ENCODE data around the gene GFOD1. TPM values are rescaled to one million over a fixed set of nuclear protein-coding genes. Genes with fewer than 3 reads are reported as not detected.
A peak's percentile ranks its signal among the peaks of the same experiment; 100 is the strongest.

The GFOD1 gene
- polyA plus RNA-seq, 2 of the 4 experiments (the other 2 are of a cell fraction) = 2.7 to 3.5 TPM

- Histone ChIP-seq H3K27ac (no peak overlapping the region), H3K9me3 (no peaks in the 10 kb centered on the region), H3K4me2 (no peak overlapping the region), H3K4me1 (peaks cover 22% of the 10 kb centered on the region), H3K4me3 (no peak overlapping the region)
- ChIA-PET CTCF (interaction anchor here (0.7 kb wide), 1 partner anchor 175 kb away, joined by 3 read pairs; no protein-coding TSS in a partner anchor), POLR2A (no interaction called here)
- no peak for DNase-seq (ENCODE audit: low read depth in 1 of 2, low spot score in 1 of 2)
- FAIRE-seq = no peak
- TF ChIP-seq, protein P1, sequence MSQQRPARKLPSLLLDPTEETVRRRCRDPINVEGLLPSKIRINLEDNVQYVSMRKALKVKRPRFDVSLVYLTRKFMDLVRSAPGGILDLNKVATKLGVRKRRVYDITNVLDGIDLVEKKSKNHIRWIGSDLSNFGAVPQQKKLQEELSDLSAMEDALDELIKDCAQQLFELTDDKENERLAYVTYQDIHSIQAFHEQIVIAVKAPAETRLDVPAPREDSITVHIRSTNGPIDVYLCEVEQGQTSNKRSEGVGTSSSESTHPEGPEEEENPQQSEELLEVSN (IDR thresholded peaks at IDR 0.05; ENCODE audit: borderline replicate concordance, low read depth) = no peak
- no peak for TF ChIP-seq ZSCAN20 (CRISPR knock-in tag; IDR thresholded peaks at IDR 0.05)
- TF ChIP-seq HOXB5 (CRISPR knock-in tag; IDR thresholded peaks at IDR 0.05) = no peak
- no peak for TF ChIP-seq HES2 (IDR thresholded peaks at IDR 0.05)
- no peak for TF ChIP-seq CEBPB (IDR thresholded peaks at IDR 0.05)
- TF ChIP-seq, protein P2, sequence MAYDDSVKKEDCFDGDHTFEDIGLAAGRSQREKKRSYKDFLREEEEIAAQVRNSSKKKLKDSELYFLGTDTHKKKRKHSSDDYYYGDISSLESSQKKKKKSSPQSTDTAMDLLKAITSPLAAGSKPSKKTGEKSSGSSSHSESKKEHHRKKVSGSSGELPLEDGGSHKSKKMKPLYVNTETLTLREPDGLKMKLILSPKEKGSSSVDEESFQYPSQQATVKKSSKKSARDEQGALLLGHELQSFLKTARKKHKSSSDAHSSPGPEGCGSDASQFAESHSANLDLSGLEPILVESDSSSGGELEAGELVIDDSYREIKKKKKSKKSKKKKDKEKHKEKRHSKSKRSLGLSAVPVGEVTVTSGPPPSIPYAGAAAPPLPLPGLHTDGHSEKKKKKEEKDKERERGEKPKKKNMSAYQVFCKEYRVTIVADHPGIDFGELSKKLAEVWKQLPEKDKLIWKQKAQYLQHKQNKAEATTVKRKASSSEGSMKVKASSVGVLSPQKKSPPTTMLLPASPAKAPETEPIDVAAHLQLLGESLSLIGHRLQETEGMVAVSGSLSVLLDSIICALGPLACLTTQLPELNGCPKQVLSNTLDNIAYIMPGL (CRISPR knock-in tag; IDR thresholded peaks at IDR 0.05; ENCODE audit: borderline replicate concordance) = no peak
- TF ChIP-seq KDM1A (IDR thresholded peaks at IDR 0.05; ENCODE audit: low read depth) = no peak
- TF ChIP-seq TP53 (CRISPR knock-in tag; IDR thresholded peaks at IDR 0.05) = no peak
- no peak for TF ChIP-seq GATA3 (IDR thresholded peaks at IDR 0.05; ENCODE audit: borderline replicate concordance)
- no peak for TF ChIP-seq ZC3H11A (IDR thresholded peaks at IDR 0.05)
- TF ChIP-seq FOXS1 (CRISPR knock-in tag; IDR thresholded peaks at IDR 0.05) = no peak
- TF ChIP-seq SREBF2 (IDR thresholded peaks at IDR 0.05) = no peak
- ATAC-seq = no peak
- WGBS (ENCODE audit: missing lambda C conversion rate) = 86% methylated on average over 2 of the region's 2 CpGs
Measured at GRCh38 chr6:13417954-13418353, 69.4 kb downstream of the GFOD1 start.

GRCh38 chr6:13417431-13417830 lies 70.0 kb downstream of the GFOD1 start:
- Histone ChIP-seq H3K9me3 (no peaks in the 10 kb centered on the region), H3K27ac (no peak overlapping the region), H3K4me3 (no peak overlapping the region), H3K4me1 (peaks cover 22% of the 10 kb centered on the region), H3K4me2 (no peak overlapping the region)
- DNase-seq (ENCODE audit: low read depth in 1 of 2, low spot score in 1 of 2) (no peak), FAIRE-seq (no peak), ATAC-seq (no peak)
- POLR2A ChIA-PET = no interaction called here
- no peak for TF ChIP-seq RAD21 (conservative IDR thresholded peaks at IDR 0.05 in 1 of 2, IDR thresholded peaks at IDR 0.05 in 1 of 2)
- TF ChIP-seq HES2 (IDR thresholded peaks at IDR 0.05) = no peak
- TF ChIP-seq KDM1A (IDR thresholded peaks at IDR 0.05; ENCODE audit: low read depth) = no peak
- TF ChIP-seq HOXA7 (CRISPR knock-in tag; IDR thresholded peaks at IDR 0.05) = no peak
- TF ChIP-seq, protein P3, sequence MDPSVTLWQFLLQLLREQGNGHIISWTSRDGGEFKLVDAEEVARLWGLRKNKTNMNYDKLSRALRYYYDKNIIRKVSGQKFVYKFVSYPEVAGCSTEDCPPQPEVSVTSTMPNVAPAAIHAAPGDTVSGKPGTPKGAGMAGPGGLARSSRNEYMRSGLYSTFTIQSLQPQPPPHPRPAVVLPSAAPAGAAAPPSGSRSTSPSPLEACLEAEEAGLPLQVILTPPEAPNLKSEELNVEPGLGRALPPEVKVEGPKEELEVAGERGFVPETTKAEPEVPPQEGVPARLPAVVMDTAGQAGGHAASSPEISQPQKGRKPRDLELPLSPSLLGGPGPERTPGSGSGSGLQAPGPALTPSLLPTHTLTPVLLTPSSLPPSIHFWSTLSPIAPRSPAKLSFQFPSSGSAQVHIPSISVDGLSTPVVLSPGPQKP (IDR thresholded peaks at IDR 0.05; ENCODE audit: low read depth, low read length) = no peak
- no peak for TF ChIP-seq GATA3 (IDR thresholded peaks at IDR 0.05; ENCODE audit: borderline replicate concordance)
- CTCF ChIA-PET = interaction anchor here (0.7 kb wide), 1 partner anchor 175 kb away, joined by 3 read pairs; no protein-coding TSS in a partner anchor
- 67% methylated on average over 6 of the region's 6 CpGs for WGBS (ENCODE audit: missing lambda C conversion rate)

- TF ChIP-seq FOXS1 (CRISPR knock-in tag; IDR thresholded peaks at IDR 0.05) = no peak
- TF ChIP-seq NR3C1 (IDR thresholded peaks at IDR 0.05) = no peak
- TF ChIP-seq CBX2 (IDR thresholded peaks at IDR 0.05; ENCODE audit: borderline replicate concordance, low read depth) = no peak
- TF ChIP-seq, protein P1 (IDR thresholded peaks at IDR 0.05; ENCODE audit: borderline replicate concordance, low read depth) = no peak
- no peak for TF ChIP-seq ZNF302 (CRISPR knock-in tag; IDR thresholded peaks at IDR 0.05)
- TF ChIP-seq RARB (CRISPR knock-in tag; IDR thresholded peaks at IDR 0.05) = no peak
- TF ChIP-seq MAX (IDR thresholded peaks at IDR 0.05) = no peak
- TF ChIP-seq, protein P3 (IDR thresholded peaks at IDR 0.05; ENCODE audit: low read depth, low read length) = no peak
- TF ChIP-seq EP300 (IDR thresholded peaks at IDR 0.05) = no peak
- TF ChIP-seq CEBPB (IDR thresholded peaks at IDR 0.05) = no peak
- no peak for TF ChIP-seq ZSCAN20 (CRISPR knock-in tag; IDR thresholded peaks at IDR 0.05)
- TF ChIP-seq HEYL (CRISPR knock-in tag; IDR thresholded peaks at IDR 0.05) = no peak
- no peak for TF ChIP-seq GATA3 (IDR thresholded peaks at IDR 0.05; ENCODE audit: borderline replicate concordance)
- TF ChIP-seq ZC3H11A (IDR thresholded peaks at IDR 0.05) = no peak
- no peak for TF ChIP-seq HOXB13 (CRISPR knock-in tag; IDR thresholded peaks at IDR 0.05; ENCODE audit: low read depth)
- no peak for TF ChIP-seq CHD4 (IDR thresholded peaks at IDR 0.05; ENCODE audit: borderline replicate concordance)
- no peak for TF ChIP-seq RFX5 (IDR thresholded peaks at IDR 0.05)
- no peaks in the 10 kb centered on the region for H3K9me3 ChIP-seq
- WGBS (ENCODE audit: missing lambda C conversion rate) = 64% methylated on average over 4 of the region's 5 CpGs
- FAIRE-seq = no peak
- H3K4me1 ChIP-seq = peaks cover 33% of the 10 kb centered on the region
- no peak for ATAC-seq
- no peak overlapping the region for H3K4me3 ChIP-seq
- H3K4me2 ChIP-seq = no peak overlapping the region
- H3K27ac ChIP-seq = peak overlapping the region in 1 of 2 experiments; percentile 80; a peak in 3 of 6 replicates
- no peak for DNase-seq (ENCODE audit: low read depth in 1 of 2, low spot score in 1 of 2)
- ChIA-PET POLR2A (no interaction called here), CTCF (interaction anchor here (1.2 kb wide), 1 partner anchor 24 kb away, joined by 4 read pairs; no protein-coding TSS in a partner anchor)
Measured at GRCh38 chr6:13415283-13415682, 72.1 kb downstream of the GFOD1 start.

Measured in A549 (cell line).